ENCODE data around the gene CTDSPL2. TPM values are rescaled to one million over a fixed set of nuclear protein-coding genes. Genes with fewer than 3 reads are reported as not detected.

The CTDSPL2 gene
- total and polyA plus RNA-seq, 12 donors: 3.3 to 70.9 (median 27.9) TPM

GRCh38 chr15:44427756-44428724, 611 bp downstream of the CTDSPL2 start:
- no peaks in the 10 kb centered on the region for H3K9me3 ChIP-seq (replicated peaks in 1 of 3)
- TF ChIP-seq CTCF (IDR thresholded peaks at IDR 0.05) (peak in 1 of 6 experiments; percentile 0), POLR2A (IDR thresholded peaks at IDR 0.05) (peak in 1 of 2 donors; percentile 56)
- DNase-seq: peak in 4 of 7 donors; percentile 68 to 78 (median 75)
- no peaks in the 10 kb centered on the region for H3K36me3 ChIP-seq (replicated peaks in 1 of 2)
- H3K27me3 ChIP-seq: no peaks in the 10 kb centered on the region
- H3K4me3 ChIP-seq: peak overlapping the region; percentile 34 to 95 (median 65)
- intact Hi-C loops (cut with DNase I): loop anchor here in 1 of 2 donors (10.0 kb wide), 1 partner anchor 143 kb away; the partner anchor contains the start of gene GOLM2
- peaks cover 13 to 24% of the 10 kb centered on the region in 2 donors for H3K4me1 ChIP-seq (replicated peaks in 1 of 2)
- H3K27ac ChIP-seq: peak overlapping the region; percentile 41 to 99 (median 92)
- WGBS, 4 donors: 1% methylated on average over 13 to 27 of the region's 27 CpGs

- Histone ChIP-seq H3K27me3 (no peaks in the 10 kb centered on the region), H3K36me3 (replicated peaks in 1 of 2) (no peaks in the 10 kb centered on the region), H3K4me1 (replicated peaks in 1 of 2) (peaks cover 0 to 20% of the 10 kb centered on the region in 2 donors), H3K4me3 (no peak overlapping the region), H3K9me3 (replicated peaks in 1 of 3) (no peaks in the 10 kb centered on the region), H3K27ac (no peak overlapping the region)
- no peak for DNase-seq
- intact Hi-C loops (cut with DNase I): no loop called here
- WGBS, 4 donors: 95 to 100% (median 100%) methylated on average over 2 of the region's 2 CpGs
- TF ChIP-seq CTCF (IDR thresholded peaks at IDR 0.05) (no peak), POLR2A (IDR thresholded peaks at IDR 0.05) (no peak)
These were observed 8.7 kb downstream of the CTDSPL2 start for GRCh38 chr15:44435893-44436667.

GRCh38 chr15:44438402-44438801, 11.0 kb downstream of the CTDSPL2 start:
- Histone ChIP-seq H3K27me3 (no peaks in the 10 kb centered on the region), H3K27ac (no peak overlapping the region), H3K9me3 (replicated peaks in 1 of 3) (no peaks in the 10 kb centered on the region), H3K4me3 (no peak overlapping the region), H3K36me3 (replicated peaks in 1 of 2) (no peaks in the 10 kb centered on the region), H3K4me1 (replicated peaks in 1 of 2) (peaks cover 0 to 26% of the 10 kb centered on the region in 2 donors)
- no peak for TF ChIP-seq POLR2A (IDR thresholded peaks at IDR 0.05)
- TF ChIP-seq CTCF (IDR thresholded peaks at IDR 0.05): no peak
- WGBS, 4 donors: 89 to 93% (median 91%) methylated on average over 3 of the region's 3 CpGs
- intact Hi-C loops (cut with DNase I): no loop called here
- DNase-seq: no peak

- Histone ChIP-seq H3K4me3 (no peak overlapping the region), H3K9me3 (replicated peaks in 1 of 3) (no peaks in the 10 kb centered on the region), H3K36me3 (replicated peaks in 1 of 2) (no peaks in the 10 kb centered on the region), H3K27me3 (no peaks in the 10 kb centered on the region), H3K27ac (no peak overlapping the region), H3K4me1 (replicated peaks in 1 of 2) (peaks cover 0 to 24% of the 10 kb centered on the region in 2 donors)
- TF ChIP-seq CTCF (IDR thresholded peaks at IDR 0.05) (no peak), POLR2A (IDR thresholded peaks at IDR 0.05) (no peak)
- DNase-seq: no peak
- intact Hi-C loops (cut with DNase I): loop anchor here in 1 of 2 donors (10.0 kb wide), 1 partner anchor 74 kb away; no protein-coding TSS in a partner anchor
- WGBS, 4 donors: 75 to 89% (median 84%) methylated on average over 5 of the region's 5 CpGs
These were observed 13.7 kb downstream of the CTDSPL2 start for GRCh38 chr15:44441095-44441501.

Measured in adrenal gland (tissue), 12 donors.